IPS-18c (cell line): Measurements from ENCODE around the gene CTRB1.
A peak's percentile ranks its signal among the peaks of the same experiment; 100 is the strongest.
"Not testable (repeated sequence)": the region's sequence is repeated elsewhere in the genome, so short reads cannot be mapped to it uniquely, and the experiment has no call there.

Experiments
- H3K4me3 ChIP-seq: 2 replicates; pipeline ENCODE4 v1.7.0; 2013; ENCODE audit warnings: low read depth, mild to moderate bottlenecking, low read length, moderate library complexity; ENCODE audit not compliant: insufficient read depth
- H3K9me3 ChIP-seq: one replicate; pipeline ENCODE4 v1.6.1; 2013; ENCODE audit warnings: mild to moderate bottlenecking, low read length, moderate library complexity; ENCODE audit not compliant: control insufficient read depth, insufficient read depth

Gene CTRB1

GRCh38 chr16:75257886-75258806 is 39.4 kb downstream of the CTRB1 start:
- H3K4me3 ChIP-seq, result no peak overlapping the region
- no peaks in the 10 kb centered on the region for H3K9me3 ChIP-seq

GRCh38 chr16:75258807-75259141 is 40.0 kb downstream of the CTRB1 start:
- H3K4me3 ChIP-seq, result no peak overlapping the region
- H3K9me3 ChIP-seq, result no peaks in the 10 kb centered on the region

- Histone ChIP-seq H3K9me3 (no peaks in the 10 kb centered on the region), H3K4me3 (no peak overlapping the region)
Measured at GRCh38 chr16:75260851-75261589, 42.2 kb downstream of the CTRB1 start.

GRCh38 chr16:75261590-75262078 is 42.8 kb downstream of the CTRB1 start:
- no peak overlapping the region for H3K4me3 ChIP-seq
- no peaks in the 10 kb centered on the region for H3K9me3 ChIP-seq

GRCh38 chr16:75262104-75262799 is 43.5 kb downstream of the CTRB1 start:
- H3K9me3 ChIP-seq, result no peaks in the 10 kb centered on the region
- no peak overlapping the region for H3K4me3 ChIP-seq

GRCh38 chr16:75262800-75263127 is 44.0 kb downstream of the CTRB1 start:
- Histone ChIP-seq H3K4me3 (no peak overlapping the region), H3K9me3 (no peaks in the 10 kb centered on the region)

GRCh38 chr16:75263291-75263962 is 44.6 kb downstream of the CTRB1 start:
- no peaks in the 10 kb centered on the region for H3K9me3 ChIP-seq
- H3K4me3 ChIP-seq, result no peak overlapping the region

- no peaks in the 10 kb centered on the region for H3K9me3 ChIP-seq
- H3K4me3 ChIP-seq, result no peak overlapping the region
Measured at GRCh38 chr16:75263963-75264445, 45.2 kb downstream of the CTRB1 start.

GRCh38 chr16:75264457-75264998 is 45.7 kb downstream of the CTRB1 start:
- Histone ChIP-seq H3K4me3 (peak overlapping the region; percentile 92), H3K9me3 (no peaks in the 10 kb centered on the region)

GRCh38 chr16:75264999-75265910 is 46.5 kb downstream of the CTRB1 start:
- Histone ChIP-seq H3K9me3 (no peaks in the 10 kb centered on the region), H3K4me3 (peak overlapping the region; percentile 92)

- H3K4me3 ChIP-seq, result peak overlapping the region; percentile 92
Measured at GRCh38 chr16:75265911-75266701, 47.3 kb downstream of the CTRB1 start.

GRCh38 chr16:75266738-75267630 is 48.2 kb downstream of the CTRB1 start:
- Histone ChIP-seq H3K4me3 (no peak overlapping the region), H3K9me3 (no peaks in the 10 kb centered on the region)

More at GRCh38 chr16:75265911-75266701, 47.3 kb downstream of the CTRB1 start:
- H3K9me3 ChIP-seq, result no peaks in the 10 kb centered on the region

GRCh38 chr16:75267631-75268264 is 49.0 kb downstream of the CTRB1 start:
- no peak overlapping the region for H3K4me3 ChIP-seq
- H3K9me3 ChIP-seq, result no peaks in the 10 kb centered on the region

- H3K9me3 ChIP-seq, H3K4me3 ChIP-seq: not testable (repeated sequence)
Measured at GRCh38 chr16:75269358-75269757, 50.6 kb downstream of the CTRB1 start.
